NCI-H2171 treated with DMSO at 0.1 percent for 48 hours (cell line): ENCODE data around the gene EIF5.

ENCODE experiments used
- DNase-seq: peaks from one replicate; lab custom pipeline; 2025; lab: John Stamatoyannopoulos, UW

The EIF5 gene

GRCh38 chr14:103310576-103311095 lies 23.4 kb upstream of the EIF5 start:
- DNase-seq: no peak

DNA sequence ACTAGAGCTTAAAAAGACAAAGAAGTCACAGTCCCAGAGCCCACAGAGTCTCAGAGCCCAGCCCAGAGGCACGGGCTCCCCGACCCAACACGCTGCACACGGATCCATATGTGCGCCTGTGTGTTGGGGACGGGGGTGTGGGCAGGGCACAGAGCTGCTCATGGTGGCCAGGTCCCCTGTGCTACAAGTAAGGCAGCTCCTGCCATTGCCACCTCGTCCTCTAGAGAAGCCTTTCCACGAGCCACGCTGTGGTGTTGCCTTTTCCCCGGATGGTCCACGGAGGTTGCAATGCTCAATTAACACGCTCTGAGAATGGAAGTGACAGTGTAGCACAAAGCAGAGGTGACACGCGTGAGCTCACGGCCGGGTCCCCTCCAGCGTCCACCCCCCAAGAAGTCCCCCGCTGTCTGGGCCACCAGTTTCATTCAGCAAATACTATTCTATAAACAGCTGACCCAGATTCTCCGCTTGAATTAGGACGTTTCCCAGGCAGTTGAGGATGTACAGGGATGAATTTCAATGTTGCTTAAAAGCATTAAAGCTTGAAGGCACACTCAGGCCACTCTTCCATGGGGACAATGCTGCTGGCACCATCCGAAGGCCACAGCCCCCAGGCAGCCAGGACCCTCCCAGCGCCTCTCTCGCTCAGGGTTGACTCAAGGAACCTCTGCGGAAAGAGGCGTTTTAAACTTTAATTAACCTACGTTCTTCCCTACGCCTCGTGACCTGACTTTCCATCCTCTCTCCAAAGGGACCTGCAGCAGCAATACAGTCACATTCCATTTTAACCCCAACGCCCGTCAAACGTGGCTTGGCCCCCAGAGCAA lies 22.7 kb upstream of the EIF5 start:
- no peak for DNase-seq

DNA sequence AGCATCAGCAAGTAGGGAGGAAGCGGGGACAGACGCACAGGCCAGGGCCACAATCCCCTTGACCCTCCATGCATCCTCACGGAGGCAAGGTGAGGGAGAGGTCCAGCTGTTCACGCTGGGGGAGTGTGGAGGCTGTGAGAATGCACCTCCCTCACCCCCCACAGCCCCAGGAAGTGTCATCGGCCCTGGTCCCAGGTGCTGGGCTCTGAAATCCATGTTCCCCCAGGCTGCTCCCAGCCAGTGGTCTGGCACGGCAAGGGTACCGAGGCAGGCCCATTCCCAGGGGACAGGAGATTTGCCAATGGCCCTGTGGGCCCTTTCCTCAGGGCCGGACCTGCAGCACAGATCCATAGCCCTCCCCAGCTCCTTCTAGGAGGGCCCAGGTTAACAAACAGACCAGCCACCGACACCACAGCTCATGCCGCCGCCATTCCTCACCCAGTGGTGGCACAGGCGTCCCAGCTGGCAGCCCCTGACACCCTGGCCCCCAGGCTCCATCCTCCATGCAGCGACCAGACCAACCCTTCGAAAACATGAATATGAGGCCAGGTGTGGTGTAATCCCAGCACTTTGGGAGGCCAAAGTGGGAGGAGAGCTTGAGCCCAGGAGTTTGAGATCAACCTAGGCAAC lies 21.9 kb upstream of the EIF5 start:
- DNase-seq: no peak

GRCh38 chr14:103313704-103314103 lies 20.3 kb upstream of the EIF5 start:
- DNase-seq: no peak

- no peak for DNase-seq
These were observed 19.4 kb upstream of the EIF5 start for GRCh38 chr14:103314496-103315277.

DNA sequence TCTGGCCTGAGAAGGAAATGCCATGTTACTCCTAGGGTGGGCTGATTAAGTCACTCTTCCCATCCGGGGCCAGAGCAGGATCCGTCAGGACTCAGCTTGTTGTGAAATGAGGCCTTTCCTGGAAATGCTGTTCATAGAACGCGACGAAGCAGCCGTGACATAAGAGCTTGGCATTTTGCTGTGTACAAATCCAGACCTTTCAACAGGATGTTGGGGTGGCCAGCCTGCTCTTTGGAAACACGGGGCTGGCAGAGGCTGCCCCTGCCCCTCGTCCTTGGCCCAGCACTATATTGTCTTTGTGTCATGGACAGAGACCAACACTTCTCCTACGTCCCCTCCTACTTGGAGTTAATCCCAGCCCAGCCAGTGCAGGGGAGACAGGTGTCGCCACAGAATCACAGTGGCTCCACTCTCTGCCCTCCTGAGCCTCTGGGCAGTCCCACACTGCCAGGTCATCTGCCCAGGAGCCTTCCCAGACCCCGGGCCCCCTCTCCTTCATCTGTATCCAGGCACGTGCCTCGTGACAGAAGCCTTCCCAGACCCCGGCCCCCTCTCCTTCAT lies 18.6 kb upstream of the EIF5 start:
- no peak for DNase-seq

- DNase-seq: no peak
These were observed 18.1 kb upstream of the EIF5 start for GRCh38 chr14:103315941-103316340.

- DNase-seq: no peak
These were observed 17.3 kb upstream of the EIF5 start for GRCh38 chr14:103316721-103317121.

- DNase-seq: no peak
These were observed 16.8 kb upstream of the EIF5 start for GRCh38 chr14:103317251-103317650.

DNA sequence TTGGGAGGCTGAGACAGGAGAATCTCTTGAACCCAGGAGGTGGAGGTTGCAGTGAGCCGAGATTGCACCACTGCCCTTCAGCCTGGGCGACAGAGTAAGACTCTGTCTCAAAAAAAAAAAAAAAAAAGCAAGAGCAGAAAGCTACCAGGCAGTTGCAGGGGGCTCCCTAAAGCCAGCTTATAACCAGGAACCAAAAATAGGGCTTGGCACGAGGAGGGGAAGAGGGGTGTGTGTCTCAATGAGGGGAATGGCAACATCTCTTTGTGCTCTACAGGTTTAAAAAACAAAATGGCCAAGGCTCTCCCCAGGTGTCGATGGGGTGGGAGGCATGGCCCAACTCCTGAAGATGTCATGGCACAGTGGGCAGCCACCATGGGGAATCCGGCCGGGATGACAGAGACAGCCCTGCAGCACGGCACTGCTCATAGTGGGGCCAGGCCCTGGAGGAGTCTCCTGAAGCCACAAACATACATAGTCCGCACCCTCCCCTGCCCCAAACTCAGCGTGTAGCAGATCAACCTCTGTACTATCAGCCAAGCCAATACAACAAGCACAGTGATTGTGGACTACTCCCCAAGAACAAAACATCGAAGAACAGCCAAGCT lies 16.0 kb upstream of the EIF5 start:
- no peak for DNase-seq

DNA sequence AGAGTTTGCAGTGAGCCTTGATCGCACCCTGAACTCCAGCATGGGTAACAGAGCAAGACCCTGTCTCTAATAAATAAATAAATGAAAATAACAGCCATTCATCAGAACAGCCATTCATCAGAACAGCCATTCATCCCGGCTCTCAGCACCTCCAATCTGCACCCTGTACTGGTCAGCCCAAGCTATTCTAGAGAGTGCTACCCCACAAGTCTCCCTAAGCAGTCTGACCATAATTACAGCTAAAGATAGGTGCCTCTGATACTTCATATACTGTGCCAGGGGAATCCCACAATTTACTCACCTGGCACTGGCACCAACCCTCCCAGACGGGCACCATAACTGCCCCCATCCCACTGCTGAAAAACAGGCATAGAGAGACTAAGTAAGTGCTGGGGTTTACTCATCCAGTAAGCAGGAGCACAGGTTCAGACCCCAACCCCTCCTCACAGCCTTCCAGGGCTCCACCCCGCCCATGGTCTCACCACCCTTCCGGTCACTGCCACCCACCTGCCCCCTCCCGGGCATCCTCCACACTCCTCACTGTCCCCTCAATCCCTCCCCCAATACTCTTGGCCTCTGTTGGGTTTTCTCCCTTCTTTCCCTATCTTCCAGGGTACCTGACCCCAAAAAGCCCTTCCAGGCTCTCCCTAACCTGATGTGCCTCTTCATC lies 15.2 kb upstream of the EIF5 start:
- no peak for DNase-seq

GRCh38 chr14:103319422-103319821 lies 14.6 kb upstream of the EIF5 start:
- DNase-seq: no peak

DNA sequence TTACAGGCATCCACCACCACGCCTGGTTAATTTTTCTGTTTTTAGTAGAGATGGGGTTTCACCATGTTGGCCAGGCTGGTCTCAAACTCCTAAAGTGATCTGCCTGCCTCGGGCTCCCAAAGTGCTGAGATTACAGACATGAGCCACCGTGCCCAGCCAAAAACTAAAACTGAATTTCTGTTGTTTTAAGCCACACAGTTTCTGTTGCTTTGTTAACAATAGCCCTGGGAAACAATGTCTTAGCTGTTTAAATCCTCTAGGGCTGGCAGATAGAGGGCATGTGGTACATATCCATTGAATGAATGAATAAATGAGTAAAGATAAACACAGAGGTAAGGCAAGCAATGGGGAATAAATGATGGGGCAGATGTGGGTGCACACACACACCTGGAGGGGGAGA lies 8.0 kb upstream of the EIF5 start:
- DNase-seq: no peak

DNA sequence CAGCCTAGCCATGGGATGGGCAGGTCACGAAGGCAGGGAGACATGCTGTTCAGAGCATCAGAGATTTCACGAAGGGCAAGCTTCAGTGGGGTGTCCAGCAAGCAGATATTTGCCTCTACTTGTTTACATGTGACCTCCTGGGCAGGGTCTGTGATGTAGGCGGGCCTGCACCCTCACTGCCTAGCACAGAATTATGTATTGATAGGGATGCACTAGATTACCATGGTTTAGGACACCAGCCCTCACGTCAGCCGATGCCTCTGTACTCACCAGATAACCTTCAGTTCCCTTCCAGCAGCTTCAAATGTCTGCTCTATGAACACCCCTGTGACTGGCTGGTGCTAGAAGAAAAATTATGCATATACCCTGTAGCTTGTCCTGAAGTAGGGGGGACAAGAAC lies 5.1 kb upstream of the EIF5 start:
- DNase-seq: no peak

- DNase-seq: no peak
These were observed 4.4 kb upstream of the EIF5 start for GRCh38 chr14:103329401-103330347.

- no peak for DNase-seq
These were observed 3.5 kb upstream of the EIF5 start for GRCh38 chr14:103330536-103330935.

GRCh38 chr14:103332143-103332919 lies 1.7 kb upstream of the EIF5 start:
- no peak for DNase-seq

DNA sequence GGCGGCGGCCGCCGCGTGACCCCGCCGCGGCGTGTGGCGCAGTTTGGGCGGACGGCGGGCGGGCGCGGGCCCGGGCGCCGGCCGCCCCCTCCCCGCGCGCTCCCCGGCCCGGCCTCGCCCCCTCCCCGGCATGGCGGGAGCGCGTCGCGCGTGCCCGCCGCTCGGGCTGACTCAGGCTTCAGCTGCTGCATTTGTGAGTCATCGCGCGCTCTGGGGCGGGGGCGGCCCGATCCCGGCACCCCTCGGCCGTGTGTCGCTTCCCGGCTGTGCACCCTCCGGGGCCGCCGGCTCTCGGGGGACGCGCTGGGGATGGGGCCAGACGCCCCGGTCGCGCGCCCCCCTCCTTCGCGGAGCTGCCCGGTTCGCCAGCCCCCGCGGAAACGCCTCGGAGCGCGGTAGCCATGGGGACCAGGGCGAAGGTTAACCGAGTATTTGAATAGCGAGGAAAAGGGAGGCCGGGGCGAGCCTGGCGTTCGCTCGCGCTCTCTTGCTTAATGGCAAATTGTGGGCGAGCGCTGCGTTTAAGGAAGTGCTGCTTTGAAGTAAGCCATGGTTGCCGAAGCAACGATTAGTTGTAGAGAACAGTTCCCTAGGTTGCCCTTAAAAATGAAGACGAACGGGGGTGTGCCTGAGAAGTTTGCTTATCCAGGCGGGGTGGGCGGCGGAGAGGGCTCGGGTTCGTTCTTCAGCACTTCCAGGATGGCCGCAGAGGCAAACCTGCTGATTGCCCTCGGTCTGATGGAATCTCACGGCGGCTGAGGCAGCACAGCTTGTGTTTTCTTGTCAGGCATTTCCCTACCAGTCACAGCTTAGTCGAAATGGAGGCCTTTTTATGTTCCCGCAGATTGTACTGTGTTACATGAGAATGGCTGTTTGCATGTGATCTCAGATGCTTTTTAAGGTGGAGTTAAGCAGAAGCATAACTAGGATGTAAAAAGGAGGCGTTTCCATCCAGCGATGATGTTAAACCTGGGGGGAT lies 896 bp downstream of the EIF5 start:
- no peak for DNase-seq
